Spleen (tissue), 11 donors: Measurements from ENCODE around the gene NFIA. TPM values are rescaled to one million over a fixed set of nuclear protein-coding genes. Genes with fewer than 3 reads are reported as not detected.

ENCODE experiments used
- DNase-seq: peaks from one replicate; pipeline ENCODE4 v3.0.0-alpha.2; 2020
- H3K27ac ChIP-seq, 8 donors: fragments of 200-600 bp; sonication (generic) in 7 of 8; 1 replicate in 4 of 8; 2 replicates in 4 of 8; pipeline versions ENCODE4 v1.5.0 to v1.8.0; 2016 to 2021; ENCODE audit warnings: inconsistent platforms in 4 of 8, mild to moderate bottlenecking in 4 of 8, moderate library complexity in 1 of 8
- H3K27me3 ChIP-seq, 7 donors: fragments of 200-600 bp; sonication (generic) in 6 of 7; replicated peaks in 1 of 7; 1 replicate in 4 of 7; 2 replicates in 3 of 7; pipeline versions ENCODE4 v1.5.0 to v1.8.0; 2016 to 2021; ENCODE audit warnings: inconsistent platforms in 3 of 7, mild to moderate bottlenecking in 1 of 7
- H3K36me3 ChIP-seq, 6 donors: fragments of 200-600 bp; sonication (generic) in 5 of 6; 1 replicate in 4 of 6; 2 replicates in 2 of 6; pipeline versions ENCODE4 v1.5.0 to v1.8.0; 2016 to 2021; ENCODE audit warnings: inconsistent platforms in 2 of 6
- H3K4me1 ChIP-seq, 6 donors: fragments of 200-600 bp; sonication (generic) in 5 of 6; 1 replicate in 3 of 6; 2 replicates in 3 of 6; pipeline versions ENCODE4 v1.5.0 to v1.8.0; 2016 to 2021; ENCODE audit warnings: inconsistent platforms in 3 of 6
- H3K4me3 ChIP-seq, 8 donors: fragments of 200-600 bp; sonication (generic) in 7 of 8; 1 replicate in 4 of 8; 2 replicates in 4 of 8; pipeline versions ENCODE4 v1.5.0 to v1.8.0; 2016 to 2021; ENCODE audit warnings: inconsistent platforms in 4 of 8, mild to moderate bottlenecking in 4 of 8, moderate library complexity in 2 of 8
- H3K9me3 ChIP-seq, 8 donors: fragments of 200-600 bp; sonication (generic) in 7 of 8; 1 replicate in 4 of 8; 2 replicates in 4 of 8; pipeline versions ENCODE4 v1.5.0 to v1.8.0; 2016 to 2021; ENCODE audit warnings: inconsistent platforms in 4 of 8
- POLR2A ChIP-seq, 3 donors: fragments of 450-650 bp; IDR thresholded peaks; one replicate each; pipeline ENCODE4 v1.5.1; 2017; ENCODE audit warnings: antibody characterized with exemption in 3 of 3, mild to moderate bottlenecking in 1 of 3
- POLR2AphosphoS5 ChIP-seq, 3 donors: sonication (generic); formaldehyde crosslinking; IDR thresholded peaks; one replicate each; pipeline ENCODE4 v1.5.1; 2017; ENCODE audit warnings: antibody characterized with exemption in 3 of 3
- WGBS, 5 donors: extraction: QIAGEN DNeasy Blood & Tissue Kit in 3 of 5; methylation state at CpG; one replicate each; pipeline versions ENCODE4 v1.1.5 to v1.1.7; 2013 to 2018; 5-methylcytosine and 5-hydroxymethylcytosine counted together
- intact Hi-C: fragments of 100-400 bp; cut with DNase I; formaldehyde crosslinking; loops from one replicate; pipeline ENCODE4 v1.15.0; 2023; ENCODE audit warnings: low total_unique reads
- polyA plus RNA-seq, 3 donors: library from polyadenylated mRNA; stranded (reverse); fragments of 200-250 nt; gene quantifications; one replicate each; pipeline ENCODE4 v1.2.1, GENCODE V29; 2013
- total RNA-seq, 7 donors: library from RNA; depleted of rRNA in 3 of 7; stranded (reverse); fragments of >200 nt in 3 of 7; fragmentation: NEBNext Ultra II Directional in 4 of 7; extraction: Animal tissue kit (Norgen Biotek cat#: 25700) in 4 of 7; gene quantifications; one replicate each; pipeline versions ENCODE4 v1.1.0 to v1.2.1, GENCODE V29; 2016 to 2021
- TF ChIP-seq, protein P1 (sequence below), 11 experiments: fragments of 200-600 bp in 7 of 11; fragments of 450-650 bp in 4 of 11; sonication (generic) in 4 of 11; IDR thresholded peaks in 8 of 11; conservative IDR thresholded peaks in 3 of 11; 1 replicate in 7 of 11; 2 replicates in 4 of 11; pipeline versions ENCODE4 v1.4.0 to v1.8.0; 2016 to 2021; ENCODE audit warnings: antibody characterized with exemption in 11 of 11, inconsistent platforms in 4 of 11, mild to moderate bottlenecking in 1 of 11
- donor health status: healthy with polysubstance abuse.
- donor health status: DM: no; HTN: no; CAD: no; lungs with moderate emphysema.
- donor health status: DM: no; HTN: no; CAD: no.
- donor health status: Bipolar disorder and iron deficiency.
- donor health status: healthy.
- donor health status: DM: no; HTN: no; CAD: no.
- donor health status: DM: yes; HTN: yes; CAD: no.

NFIA gene
- total and polyA plus RNA-seq, 10 donors = 3.1 to 76.8 (median 35.5) TPM

DNA sequence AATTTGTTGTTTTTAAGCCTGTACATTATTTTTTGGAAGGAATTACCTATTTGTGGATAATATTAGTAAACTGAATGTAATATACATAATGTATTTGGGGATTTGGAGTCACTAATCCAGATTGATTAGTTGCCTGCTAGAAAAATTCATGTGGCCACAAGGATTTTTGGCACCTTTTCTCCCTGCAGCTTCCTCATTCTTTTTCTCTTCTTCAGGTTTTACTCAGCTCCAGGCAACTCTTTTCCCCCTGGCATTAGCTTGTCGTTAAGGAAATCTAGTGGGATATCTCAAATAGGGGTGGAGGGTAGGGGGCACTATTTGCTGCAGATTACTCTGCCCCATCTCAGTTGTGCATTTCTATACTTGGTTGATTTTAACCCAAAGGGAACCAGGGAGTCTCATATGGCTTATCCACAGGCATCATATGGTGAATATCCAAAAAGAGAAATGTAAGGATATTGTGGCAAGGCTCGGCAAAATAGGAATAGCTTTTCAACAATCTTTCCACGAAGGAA is 203.1 kb downstream of the NFIA start:
- TF ChIP-seq POLR2A (IDR thresholded peaks at IDR 0.05) = no peak
- TF ChIP-seq, protein P1, sequence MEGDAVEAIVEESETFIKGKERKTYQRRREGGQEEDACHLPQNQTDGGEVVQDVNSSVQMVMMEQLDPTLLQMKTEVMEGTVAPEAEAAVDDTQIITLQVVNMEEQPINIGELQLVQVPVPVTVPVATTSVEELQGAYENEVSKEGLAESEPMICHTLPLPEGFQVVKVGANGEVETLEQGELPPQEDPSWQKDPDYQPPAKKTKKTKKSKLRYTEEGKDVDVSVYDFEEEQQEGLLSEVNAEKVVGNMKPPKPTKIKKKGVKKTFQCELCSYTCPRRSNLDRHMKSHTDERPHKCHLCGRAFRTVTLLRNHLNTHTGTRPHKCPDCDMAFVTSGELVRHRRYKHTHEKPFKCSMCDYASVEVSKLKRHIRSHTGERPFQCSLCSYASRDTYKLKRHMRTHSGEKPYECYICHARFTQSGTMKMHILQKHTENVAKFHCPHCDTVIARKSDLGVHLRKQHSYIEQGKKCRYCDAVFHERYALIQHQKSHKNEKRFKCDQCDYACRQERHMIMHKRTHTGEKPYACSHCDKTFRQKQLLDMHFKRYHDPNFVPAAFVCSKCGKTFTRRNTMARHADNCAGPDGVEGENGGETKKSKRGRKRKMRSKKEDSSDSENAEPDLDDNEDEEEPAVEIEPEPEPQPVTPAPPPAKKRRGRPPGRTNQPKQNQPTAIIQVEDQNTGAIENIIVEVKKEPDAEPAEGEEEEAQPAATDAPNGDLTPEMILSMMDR (IDR thresholded peaks at IDR 0.05 in 8 of 11, conservative IDR thresholded peaks at IDR 0.05 in 3 of 11) = no peak
- no peak for TF ChIP-seq POLR2AphosphoS5 (IDR thresholded peaks at IDR 0.05)
- no peaks in the 10 kb centered on the region for H3K36me3 ChIP-seq
- WGBS, 5 donors = 78 to 87% (median 82%) methylated on average over 3 of the region's 3 CpGs
- intact Hi-C loops = no loop called here
- H3K9me3 ChIP-seq = no peaks in the 10 kb centered on the region
- no peak overlapping the region for H3K4me3 ChIP-seq
- H3K4me1 ChIP-seq = no peaks in the 10 kb centered on the region
- H3K27ac ChIP-seq = no peak overlapping the region
- DNase-seq = no peak
- H3K27me3 ChIP-seq = no peaks in the 10 kb centered on the region

DNA sequence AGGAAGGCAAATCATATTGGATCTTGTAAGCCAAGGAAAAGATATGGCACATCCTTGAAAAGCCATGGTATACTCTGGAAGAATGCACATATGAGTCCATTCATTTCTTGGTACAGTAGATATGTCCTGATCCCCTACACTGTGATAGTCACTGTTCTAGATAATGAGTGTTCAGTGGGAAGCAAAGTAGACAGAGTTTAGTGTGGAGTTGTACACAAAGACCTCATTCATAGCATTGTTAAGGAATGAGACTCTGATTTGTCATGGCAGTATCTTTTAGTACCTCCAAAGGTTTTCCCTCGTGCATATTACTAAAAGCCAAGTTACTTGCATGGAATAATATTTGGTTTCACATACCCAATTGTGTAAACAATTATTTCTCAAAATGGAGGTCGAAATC is 204.7 kb downstream of the NFIA start:
- Histone ChIP-seq H3K9me3 (no peaks in the 10 kb centered on the region), H3K27ac (no peak overlapping the region), H3K4me3 (no peak overlapping the region), H3K36me3 (no peaks in the 10 kb centered on the region), H3K4me1 (no peaks in the 10 kb centered on the region), H3K27me3 (no peaks in the 10 kb centered on the region)
- no peak for DNase-seq
- 82 to 95% (median 89%) methylated on average over 2 of the region's 2 CpGs for WGBS, 5 donors
- intact Hi-C loops = no loop called here
- TF ChIP-seq POLR2AphosphoS5 (IDR thresholded peaks at IDR 0.05) (no peak), POLR2A (IDR thresholded peaks at IDR 0.05) (no peak)
- TF ChIP-seq, protein P1 (IDR thresholded peaks at IDR 0.05 in 8 of 11, conservative IDR thresholded peaks at IDR 0.05 in 3 of 11) = no peak

DNA sequence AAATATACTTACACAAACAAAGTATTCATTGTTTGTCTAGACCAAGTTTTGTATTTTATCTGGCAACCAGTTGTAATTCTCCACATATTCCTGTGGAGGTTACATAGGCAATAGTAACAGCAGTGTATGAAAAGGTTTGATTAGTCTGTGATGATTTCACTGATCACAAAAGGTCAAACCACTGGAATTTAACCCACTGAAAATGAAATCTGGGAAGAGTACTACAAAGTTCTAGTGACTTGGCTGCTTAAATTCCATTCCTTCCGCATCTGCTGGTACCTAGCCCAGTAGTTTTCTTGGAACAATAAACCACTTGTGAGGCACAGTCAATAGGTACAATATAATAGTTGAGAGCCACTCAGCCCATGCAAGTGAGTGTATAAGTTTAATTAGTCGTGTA is 205.4 kb downstream of the NFIA start:
- Histone ChIP-seq H3K27me3 (no peaks in the 10 kb centered on the region), H3K36me3 (no peaks in the 10 kb centered on the region), H3K4me3 (no peak overlapping the region), H3K9me3 (no peaks in the 10 kb centered on the region), H3K27ac (no peak overlapping the region), H3K4me1 (no peaks in the 10 kb centered on the region)
- 84 to 97% (median 95%) methylated on average over 2 of the region's 2 CpGs for WGBS, 5 donors
- intact Hi-C loops = no loop called here
- DNase-seq = no peak
- TF ChIP-seq POLR2A (IDR thresholded peaks at IDR 0.05) (no peak), POLR2AphosphoS5 (IDR thresholded peaks at IDR 0.05) (no peak)
- TF ChIP-seq, protein P1 (IDR thresholded peaks at IDR 0.05 in 8 of 11, conservative IDR thresholded peaks at IDR 0.05 in 3 of 11) = no peak

DNA sequence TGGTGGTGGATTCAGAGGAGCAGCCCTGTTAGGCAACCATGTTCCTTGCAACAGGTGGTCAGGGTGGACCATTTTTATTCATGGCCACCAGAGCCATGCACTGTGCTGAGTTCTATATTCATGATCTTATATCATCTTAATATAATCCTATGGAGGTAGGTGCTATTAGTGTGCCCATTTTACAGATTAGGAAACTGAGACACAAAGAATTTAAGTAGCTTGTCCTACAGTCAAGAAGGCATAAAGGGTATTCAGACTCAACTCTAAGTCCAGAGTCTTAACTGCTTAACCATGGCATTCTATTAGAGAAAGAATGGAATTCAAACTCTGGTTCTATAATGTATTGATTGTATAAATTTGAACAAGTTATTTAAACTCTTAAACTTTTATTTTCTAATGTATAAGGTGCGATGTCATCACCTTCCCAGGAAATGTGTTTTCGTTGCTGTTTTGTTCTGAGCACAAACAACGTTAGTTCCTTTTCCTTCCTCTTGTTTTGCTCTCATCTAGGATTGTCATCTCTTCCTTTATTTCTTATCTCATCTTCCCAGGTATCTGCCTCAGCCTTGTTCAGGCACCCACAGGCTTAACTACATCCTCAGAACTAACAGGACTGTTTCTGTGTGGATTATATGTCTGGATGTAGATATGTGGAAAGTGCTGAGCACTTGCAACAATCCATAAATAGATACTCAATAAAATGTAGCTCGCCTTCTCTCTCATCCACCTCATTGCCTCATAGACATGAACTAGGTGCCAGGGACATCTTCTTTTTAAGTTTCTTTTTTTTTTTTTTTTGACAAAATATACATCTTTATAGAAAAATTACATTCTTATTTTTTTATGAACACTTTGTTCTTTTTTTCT is 207.1 kb downstream of the NFIA start:
- no peak overlapping the region for H3K27ac ChIP-seq
- no peaks in the 10 kb centered on the region for H3K27me3 ChIP-seq
- H3K4me3 ChIP-seq = no peak overlapping the region
- no peak for DNase-seq
- TF ChIP-seq, protein P1 (IDR thresholded peaks at IDR 0.05 in 8 of 11, conservative IDR thresholded peaks at IDR 0.05 in 3 of 11) = no peak
- TF ChIP-seq POLR2A (IDR thresholded peaks at IDR 0.05) (no peak), POLR2AphosphoS5 (IDR thresholded peaks at IDR 0.05) (no peak)
- intact Hi-C loops = no loop called here
- no peaks in the 10 kb centered on the region for H3K9me3 ChIP-seq
- WGBS, 5 donors = 36 to 55% (median 40%) methylated on average over 4 of the region's 4 CpGs
- H3K4me1 ChIP-seq = no peaks in the 10 kb centered on the region
- H3K36me3 ChIP-seq = no peaks in the 10 kb centered on the region
